ENCODE data around the gene GRK5.

- TF ChIP-seq CTCF (IDR thresholded peaks at IDR 0.05; ENCODE audit: low read depth, low read length) (no peak), EZH2phosphoT487 (IDR thresholded peaks at IDR 0.05; ENCODE audit: low read depth) (no peak)
Measured at GRCh38 chr10:119481781-119482426, 274.5 kb downstream of the GRK5 start.

All from OCI-LY3 (cell line).